ENCODE data around the gene TBCCD1.

DNA sequence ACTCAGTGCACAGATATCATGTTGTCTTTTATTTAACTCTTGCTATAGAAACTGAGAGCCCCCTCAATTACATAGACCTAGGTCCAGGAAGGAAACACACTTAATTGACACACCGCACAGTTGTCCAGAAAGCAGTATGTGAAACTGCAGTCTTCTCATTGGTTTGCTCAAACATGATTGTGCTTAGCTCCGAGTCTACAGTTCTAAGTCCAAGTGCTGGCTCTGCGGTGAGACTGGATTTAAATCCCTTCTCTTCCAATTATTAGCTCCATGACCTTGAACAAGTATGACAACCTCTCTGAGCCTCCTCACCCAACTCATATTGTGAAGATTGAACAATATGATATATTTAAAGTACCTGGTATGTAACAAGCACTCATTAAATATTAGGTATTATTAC lies 26.7 kb upstream of the TBCCD1 start:
- TF ChIP-seq, protein P1, sequence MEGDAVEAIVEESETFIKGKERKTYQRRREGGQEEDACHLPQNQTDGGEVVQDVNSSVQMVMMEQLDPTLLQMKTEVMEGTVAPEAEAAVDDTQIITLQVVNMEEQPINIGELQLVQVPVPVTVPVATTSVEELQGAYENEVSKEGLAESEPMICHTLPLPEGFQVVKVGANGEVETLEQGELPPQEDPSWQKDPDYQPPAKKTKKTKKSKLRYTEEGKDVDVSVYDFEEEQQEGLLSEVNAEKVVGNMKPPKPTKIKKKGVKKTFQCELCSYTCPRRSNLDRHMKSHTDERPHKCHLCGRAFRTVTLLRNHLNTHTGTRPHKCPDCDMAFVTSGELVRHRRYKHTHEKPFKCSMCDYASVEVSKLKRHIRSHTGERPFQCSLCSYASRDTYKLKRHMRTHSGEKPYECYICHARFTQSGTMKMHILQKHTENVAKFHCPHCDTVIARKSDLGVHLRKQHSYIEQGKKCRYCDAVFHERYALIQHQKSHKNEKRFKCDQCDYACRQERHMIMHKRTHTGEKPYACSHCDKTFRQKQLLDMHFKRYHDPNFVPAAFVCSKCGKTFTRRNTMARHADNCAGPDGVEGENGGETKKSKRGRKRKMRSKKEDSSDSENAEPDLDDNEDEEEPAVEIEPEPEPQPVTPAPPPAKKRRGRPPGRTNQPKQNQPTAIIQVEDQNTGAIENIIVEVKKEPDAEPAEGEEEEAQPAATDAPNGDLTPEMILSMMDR (IDR thresholded peaks at IDR 0.05; ENCODE audit: borderline replicate concordance, extremely low read depth, low read length, poor library complexity, severe bottlenecking) = no peak
- no peak for TF ChIP-seq EZH2 (IDR thresholded peaks at IDR 0.05; ENCODE audit: borderline replicate concordance, low read depth, low read length, severe bottlenecking)
